K562 (cell line): ENCODE measurements around the gene GPR152. TPM values are rescaled to one million over a fixed set of nuclear protein-coding genes. Genes with fewer than 3 reads are reported as not detected.

ENCODE experiments used
- ATF3 ChIP-seq, 2 experiments: fragments of 450-650 bp in 1 of 2; sonication (generic) in 1 of 2; formaldehyde crosslinking in 1 of 2; IDR thresholded peaks in 1 of 2; conservative IDR thresholded peaks in 1 of 2; 2 replicates each; pipeline versions ENCODE4 v1.6.1 to v1.8.1; 2016 to 2023; ENCODE audit warnings: mild to moderate bottlenecking in 2 of 2, moderate library complexity in 2 of 2, inconsistent platforms in 1 of 2, missing genetic modification reagents in 1 of 2
- ATF7 ChIP-seq: fragments of 450-650 bp; IDR thresholded peaks from 2 replicates; pipeline ENCODE4 v1.7.1; 2014; ENCODE audit warnings: mild to moderate bottlenecking, moderate library complexity
- CEBPG ChIP-seq, 3 experiments: fragments of 200-800 bp in 1 of 3; sonication (Bioruptor generic) in 1 of 3; sonication (generic) in 1 of 3; formaldehyde crosslinking in 1 of 3; IDR thresholded peaks in 2 of 3; conservative IDR thresholded peaks in 1 of 3; 2 replicates each; pipeline versions ENCODE4 v1.6.1 to v1.8.0; 2016 to 2022; ENCODE audit warnings: missing compliant biosample characterization in 2 of 3, missing genetic modification characterization in 2 of 3, mild to moderate bottlenecking in 1 of 3, missing genetic modification reagents in 1 of 3
- CTBP1 ChIP-seq: fragments of 450-650 bp; IDR thresholded peaks from 2 replicates; pipeline ENCODE4 v1.6.1; 2016; ENCODE audit warnings: borderline replicate concordance
- IRF9 ChIP-seq: fragments of 450-650 bp; IDR thresholded peaks from 2 replicates; pipeline ENCODE4 v1.6.1; 2016; ENCODE audit warnings: missing biosample characterization, missing genetic modification characterization
- MAX ChIP-seq: sonication (generic); formaldehyde crosslinking; IDR thresholded peaks from 2 replicates; pipeline ENCODE4 v1.9.0; 2022; ENCODE audit warnings: mild to moderate bottlenecking, missing genetic modification reagents
- MAZ ChIP-seq, 2 experiments: fragments of 450-650 bp in 1 of 2; sonication (generic) in 1 of 2; formaldehyde crosslinking; IDR thresholded peaks in 1 of 2; conservative IDR thresholded peaks in 1 of 2; 2 replicates each; pipeline versions ENCODE4 v1.4.0 to v1.5.0; 2020; ENCODE audit warnings: mild to moderate bottlenecking in 1 of 2, missing genetic modification reagents in 1 of 2
- OTX1 ChIP-seq: fragments of 450-650 bp; formaldehyde crosslinking; IDR thresholded peaks from 2 replicates; pipeline ENCODE4 v1.4.0; 2022; ENCODE audit warnings: mild to moderate bottlenecking
- PKNOX1 ChIP-seq: fragments of 450-650 bp; IDR thresholded peaks from 2 replicates; pipeline ENCODE4 v1.6.1; 2016
- RB1 ChIP-seq: fragments of 450-650 bp; IDR thresholded peaks from 2 replicates; pipeline ENCODE4 v1.6.1; 2017; ENCODE audit warnings: low read depth, mild to moderate bottlenecking
- TFAM ChIP-seq: fragments of 250-450 bp; sonication (Bioruptor Pico); conservative IDR thresholded peaks from 2 replicates; pipeline ENCODE4 v1.5.0; 2021; ENCODE audit warnings: mild to moderate bottlenecking, moderate library complexity
- XRCC5 ChIP-seq: fragments of 200-400 bp; formaldehyde crosslinking; IDR thresholded peaks from 2 replicates; pipeline ENCODE4 v1.6.1; 2017; ENCODE audit warnings: low read depth, mild to moderate bottlenecking, low read length
- ZFX ChIP-seq: sonication (generic); formaldehyde crosslinking; IDR thresholded peaks from 2 replicates; pipeline ENCODE4 v1.8.0; 2022; ENCODE audit warnings: mild to moderate bottlenecking, missing genetic modification reagents, moderate library complexity
- ZNF197 ChIP-seq: fragments of 200-800 bp; sonication (Bioruptor generic); IDR thresholded peaks from 2 replicates; pipeline ENCODE4 v1.6.1; 2016; ENCODE audit warnings: low read depth, missing genetic modification characterization, missing compliant biosample characterization
- ZNF395 ChIP-seq: fragments of 200-800 bp; sonication (Bioruptor generic); IDR thresholded peaks from 2 replicates; pipeline ENCODE4 v1.6.1; 2017; ENCODE audit warnings: missing genetic modification characterization, missing compliant biosample characterization
- polyA plus RNA-seq, 8 experiments: library from polyadenylated mRNA; depleted of rRNA in 4 of 8; stranded (reverse) in 5 of 8; unstranded in 3 of 8; fragments of >200 nt; fragmentation: Nextera tagmentation in 2 of 8; fragmentation: Illumina TruSeq in 1 of 8; extraction: Ambion mirVana in 2 of 8; extraction: Trizol in 1 of 8; gene quantifications; 2 replicates each; pipeline versions ENCODE4 v1.2.1 to v1.2.3, GENCODE V29; 2011 to 2014; ENCODE audit warnings: inconsistent platforms in 1 of 8, missing spikeins in 1 of 8
- total RNA-seq, 7 experiments: library from RNA; depleted of rRNA in 6 of 7; stranded (reverse); fragments of >200 nt in 6 of 7; fragmentation: Illumina TruSeq in 2 of 7; extraction: Trizol in 2 of 7; gene quantifications; 2 replicates each; pipeline versions ENCODE4 v1.2.1 to v1.2.3, GENCODE V29; 2011 to 2021; ENCODE audit warnings: low replicate concordance in 1 of 7
- TF ChIP-seq, protein P1 (sequence below), 2 experiments: IDR thresholded peaks in 1 of 2; conservative IDR thresholded peaks in 1 of 2; 2 replicates each; pipeline ENCODE4 v1.6.1; 2016; ENCODE audit warnings: low read depth in 2 of 2, mild to moderate bottlenecking in 1 of 2, missing compliant biosample characterization in 1 of 2, missing genetic modification characterization in 1 of 2, moderate library complexity in 1 of 2

GPR152 gene
- total and polyA plus RNA-seq, 9 of the 15 experiments (the other 6 are each of a cell fraction or from before 2014, with no cell fraction given): not detected

GRCh38 chr11:67428052-67429001 is 24.2 kb downstream of the GPR152 start, which contains the start of gene RPS6KB2 (continued):
- TF ChIP-seq ZNF395: peak; percentile 48; the same call in 1 of the 2 replicates
- peak; percentile 94 for TF ChIP-seq RB1
- peak; percentile 92 for TF ChIP-seq ATF7
- peak; percentile 98 for TF ChIP-seq ZFX (CRISPR knock-in tag)
- TF ChIP-seq ZNF197 (CRISPR knock-in tag): peak; percentile 78; the same call in 1 of the 2 replicates
- TF ChIP-seq TFAM (CRISPR knock-in tag): no peak
- no peak for TF ChIP-seq OTX1 (CRISPR knock-in tag)
- TF ChIP-seq ATF3 (IDR thresholded peaks at IDR 0.05): peak; percentile 89
- 0 out of 2 replicates have a peak, but pooled peaks have one; percentile 59 for TF ChIP-seq ATF3 (CRISPR knock-in tag; conservative IDR thresholded peaks at IDR 0.05)
- 0 out of 2 replicates have a peak, but pooled peaks have one; percentile 21 for TF ChIP-seq XRCC5
- peak; percentile 97 for TF ChIP-seq PKNOX1
- TF ChIP-seq CTBP1: peak; percentile 64; the same call in 1 of the 2 replicates
- TF ChIP-seq CEBPG (CRISPR knock-in tag; IDR thresholded peaks at IDR 0.05): peak; percentile 83
- TF ChIP-seq CEBPG (tag; conservative IDR thresholded peaks at IDR 0.05 in 1 of 2, IDR thresholded peaks at IDR 0.05 in 1 of 2): peak; percentile 70 to 84
- TF ChIP-seq, protein P1, sequence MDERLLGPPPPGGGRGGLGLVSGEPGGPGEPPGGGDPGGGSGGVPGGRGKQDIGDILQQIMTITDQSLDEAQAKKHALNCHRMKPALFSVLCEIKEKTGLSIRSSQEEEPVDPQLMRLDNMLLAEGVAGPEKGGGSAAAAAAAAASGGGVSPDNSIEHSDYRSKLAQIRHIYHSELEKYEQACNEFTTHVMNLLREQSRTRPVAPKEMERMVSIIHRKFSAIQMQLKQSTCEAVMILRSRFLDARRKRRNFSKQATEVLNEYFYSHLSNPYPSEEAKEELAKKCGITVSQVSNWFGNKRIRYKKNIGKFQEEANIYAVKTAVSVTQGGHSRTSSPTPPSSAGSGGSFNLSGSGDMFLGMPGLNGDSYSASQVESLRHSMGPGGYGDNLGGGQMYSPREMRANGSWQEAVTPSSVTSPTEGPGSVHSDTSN (CRISPR knock-in tag; IDR thresholded peaks at IDR 0.05; ENCODE audit: low read depth): peak; percentile 76
- TF ChIP-seq, protein P1 (tag; conservative IDR thresholded peaks at IDR 0.05; ENCODE audit: low read depth): peak; percentile 79
- peak; percentile 6; the same call in 1 of the 2 replicates for TF ChIP-seq IRF9 (tag)
- peak; percentile 29 for TF ChIP-seq MAX (CRISPR knock-in tag)
- TF ChIP-seq MAZ (CRISPR knock-in tag; conservative IDR thresholded peaks at IDR 0.05 in 1 of 2, IDR thresholded peaks at IDR 0.05 in 1 of 2): peak; percentile 92 to 93
